RWPE2 (cell line): Measurements from ENCODE around the gene LRBA.
"Not testable (repeated sequence)": the region's sequence is repeated elsewhere in the genome, so short reads cannot be mapped to it uniquely, and the experiment has no call there.

Experiments used
- ATAC-seq: fragments of 200-7000 bp; cut with Tn5 transposase; 3 replicates; pipeline ENCODE4 v1.9.1; 2021; ENCODE audit warnings: low read depth
- DNase-seq: peaks from one replicate; pipeline ENCODE4 v3.0.0-alpha.2; 2020; ENCODE audit warnings: low spot score
- H3K27ac ChIP-seq: fragments of 450-650 bp; 2 replicates; pipeline ENCODE4 v1.5.1; 2017; ENCODE audit warnings: mild to moderate bottlenecking; ENCODE audit not compliant: poor library complexity, severe bottlenecking
- H3K27me3 ChIP-seq: fragments of 250-450 bp; sonication (Bioruptor Pico); 2 replicates; pipeline ENCODE4 v1.5.1; 2021; ENCODE audit warnings: mild to moderate bottlenecking, moderate library complexity; ENCODE audit not compliant: insufficient read depth, poor library complexity, severe bottlenecking
- H3K36me3 ChIP-seq: fragments of 250-450 bp; sonication (Bioruptor Pico); 2 replicates; pipeline ENCODE4 v1.5.1; 2020; ENCODE audit warnings: low read depth, mild to moderate bottlenecking, moderate library complexity
- H3K4me1 ChIP-seq: fragments of 250-450 bp; sonication (Bioruptor Pico); 2 replicates; pipeline ENCODE4 v1.5.1; 2021; ENCODE audit warnings: mild to moderate bottlenecking, moderate library complexity; ENCODE audit not compliant: insufficient read depth, poor library complexity, severe bottlenecking
- H3K4me3 ChIP-seq: fragments of 250-450 bp; sonication (Bioruptor Pico); 2 replicates; pipeline ENCODE4 v1.5.1; 2021; ENCODE audit warnings: mild to moderate bottlenecking, moderate library complexity; ENCODE audit not compliant: severe bottlenecking
- H3K9me3 ChIP-seq: fragments of 250-450 bp; sonication (Bioruptor Pico); 2 replicates; pipeline ENCODE4 v1.5.1; 2021; ENCODE audit warnings: mild to moderate bottlenecking, moderate library complexity; ENCODE audit not compliant: severe bottlenecking
- TF ChIP-seq, protein P1 (sequence below): fragments of 450-650 bp; IDR thresholded peaks from one replicate; pipeline ENCODE4 v1.5.1; 2017; ENCODE audit warnings: mild to moderate bottlenecking, moderate library complexity; ENCODE audit not compliant: poor library complexity, severe bottlenecking

Gene LRBA

GRCh38 chr4:151004222-151004621 lies 10.9 kb downstream of the LRBA start:
- Histone ChIP-seq H3K36me3 (peaks cover 24% of the 10 kb centered on the region), H3K4me3 (no peak overlapping the region), H3K27me3 (no peaks in the 10 kb centered on the region), H3K4me1 (peaks cover 14% of the 10 kb centered on the region), H3K27ac (peak overlapping the region; percentile 68), H3K9me3 (no peaks in the 10 kb centered on the region)
- DNase-seq = no peak
- TF ChIP-seq, protein P1, sequence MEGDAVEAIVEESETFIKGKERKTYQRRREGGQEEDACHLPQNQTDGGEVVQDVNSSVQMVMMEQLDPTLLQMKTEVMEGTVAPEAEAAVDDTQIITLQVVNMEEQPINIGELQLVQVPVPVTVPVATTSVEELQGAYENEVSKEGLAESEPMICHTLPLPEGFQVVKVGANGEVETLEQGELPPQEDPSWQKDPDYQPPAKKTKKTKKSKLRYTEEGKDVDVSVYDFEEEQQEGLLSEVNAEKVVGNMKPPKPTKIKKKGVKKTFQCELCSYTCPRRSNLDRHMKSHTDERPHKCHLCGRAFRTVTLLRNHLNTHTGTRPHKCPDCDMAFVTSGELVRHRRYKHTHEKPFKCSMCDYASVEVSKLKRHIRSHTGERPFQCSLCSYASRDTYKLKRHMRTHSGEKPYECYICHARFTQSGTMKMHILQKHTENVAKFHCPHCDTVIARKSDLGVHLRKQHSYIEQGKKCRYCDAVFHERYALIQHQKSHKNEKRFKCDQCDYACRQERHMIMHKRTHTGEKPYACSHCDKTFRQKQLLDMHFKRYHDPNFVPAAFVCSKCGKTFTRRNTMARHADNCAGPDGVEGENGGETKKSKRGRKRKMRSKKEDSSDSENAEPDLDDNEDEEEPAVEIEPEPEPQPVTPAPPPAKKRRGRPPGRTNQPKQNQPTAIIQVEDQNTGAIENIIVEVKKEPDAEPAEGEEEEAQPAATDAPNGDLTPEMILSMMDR = no peak
- peak; percentile 99 for ATAC-seq

DNA sequence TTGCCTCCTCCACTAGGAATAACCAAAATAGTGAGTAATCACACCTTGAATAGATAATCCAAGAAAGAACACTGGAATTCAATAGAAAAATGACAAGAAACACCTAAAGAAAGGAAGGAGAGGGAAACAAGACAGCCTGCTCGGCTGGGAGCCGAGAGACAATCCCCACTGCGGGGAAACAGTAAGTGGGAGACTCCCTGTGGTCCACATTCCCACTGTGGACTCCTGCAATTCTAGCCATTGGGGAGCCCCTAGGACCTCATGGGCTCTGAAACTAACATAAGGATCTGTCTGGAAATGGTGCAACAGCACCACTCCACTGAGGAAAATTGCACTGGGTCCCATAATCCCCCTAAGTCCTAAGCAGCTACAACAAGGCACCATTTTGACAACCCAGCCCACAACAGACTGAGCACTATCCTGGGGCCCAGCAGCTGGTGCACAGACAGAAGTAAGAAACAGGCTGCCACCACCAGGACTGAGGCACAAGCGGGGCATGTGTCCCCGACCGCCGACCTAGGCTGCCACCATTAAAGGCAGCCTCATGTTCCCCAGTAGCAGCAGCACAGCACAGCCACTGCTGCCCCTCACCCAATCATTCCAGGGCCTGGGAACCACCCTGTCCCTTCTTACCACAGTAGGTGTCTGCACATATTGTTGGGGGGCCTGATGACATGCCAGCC lies 14.2 kb downstream of the LRBA start:
- TF ChIP-seq, protein P1 = no peak
- H3K9me3 ChIP-seq = no peaks in the 10 kb centered on the region
- H3K27ac ChIP-seq = no peak overlapping the region
- ATAC-seq = no peak
- peaks cover 12% of the 10 kb centered on the region for H3K36me3 ChIP-seq
- H3K4me1 ChIP-seq = peaks cover 14% of the 10 kb centered on the region
- H3K4me3 ChIP-seq = no peak overlapping the region
- no peak for DNase-seq
- no peaks in the 10 kb centered on the region for H3K27me3 ChIP-seq

DNA sequence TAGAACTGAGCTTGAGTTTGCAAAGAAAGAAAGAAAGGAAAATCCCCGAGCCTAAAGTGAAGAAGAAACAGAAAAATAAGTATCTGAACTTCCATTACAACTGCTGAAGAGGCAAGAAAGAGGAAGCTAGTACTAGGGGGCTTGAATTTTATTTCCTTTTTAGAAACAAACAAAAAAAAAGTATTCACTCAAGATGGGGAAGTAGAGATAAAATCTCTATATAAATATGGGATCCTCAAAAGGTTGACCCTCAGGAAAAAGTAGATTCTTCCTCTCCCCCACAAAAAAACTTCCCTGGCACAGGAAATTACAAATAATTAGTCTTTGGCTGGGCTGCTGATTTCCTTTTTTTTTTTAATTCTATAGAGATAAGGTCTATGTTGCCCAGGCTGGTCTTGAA lies 16.0 kb downstream of the LRBA start:
- Histone ChIP-seq H3K27ac (no peak overlapping the region), H3K36me3 (peaks cover 4% of the 10 kb centered on the region; the same call in 1 of the 2 replicates)
- no peak for DNase-seq

GRCh38 chr4:150997141-150997540 lies 17.9 kb downstream of the LRBA start:
- no peak overlapping the region for H3K27ac ChIP-seq
- no peaks in the 10 kb centered on the region for H3K9me3 ChIP-seq
- DNase-seq (no peak), ATAC-seq (no peak)
- no peaks in the 10 kb centered on the region for H3K27me3 ChIP-seq
- TF ChIP-seq, protein P1 = no peak
- no peaks in the 10 kb centered on the region; the same call in 1 of the 2 replicates for H3K36me3 ChIP-seq
- H3K4me1 ChIP-seq = no peaks in the 10 kb centered on the region
- no peak overlapping the region for H3K4me3 ChIP-seq

More for the DNA sequence above, 16.0 kb downstream of the LRBA start:
- Histone ChIP-seq H3K4me3 (no peak overlapping the region), H3K4me1 (peaks cover 3% of the 10 kb centered on the region), H3K9me3 (no peaks in the 10 kb centered on the region), H3K27me3 (no peaks in the 10 kb centered on the region)
- no peak for ATAC-seq
- TF ChIP-seq, protein P1 = no peak

DNA sequence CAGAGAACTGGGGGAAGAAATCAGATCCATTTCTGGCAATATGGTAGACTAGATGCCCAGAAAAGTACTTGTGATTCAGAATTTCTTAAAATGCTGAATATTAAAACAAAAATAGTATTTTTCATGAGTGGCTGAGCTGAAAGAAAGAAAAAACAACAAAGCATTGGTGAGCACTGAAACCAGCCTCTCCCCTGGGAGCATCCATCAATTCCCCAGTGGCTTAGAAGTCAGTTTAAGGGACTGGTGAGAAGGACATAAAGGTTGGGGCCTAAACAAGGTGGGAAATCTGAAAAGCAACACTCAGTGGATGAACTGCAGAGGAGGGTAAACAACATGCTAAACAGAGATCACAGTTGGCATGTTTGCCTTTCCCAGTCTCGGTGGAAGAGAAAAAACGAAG lies 20.4 kb downstream of the LRBA start:
- Histone ChIP-seq H3K27ac (no peak overlapping the region), H3K4me1 (no peaks in the 10 kb centered on the region), H3K36me3 (no peaks in the 10 kb centered on the region), H3K27me3 (no peaks in the 10 kb centered on the region), H3K4me3 (no peak overlapping the region), H3K9me3 (no peaks in the 10 kb centered on the region)
- DNase-seq = no peak
- no peak for ATAC-seq
- TF ChIP-seq, protein P1 = no peak

DNA sequence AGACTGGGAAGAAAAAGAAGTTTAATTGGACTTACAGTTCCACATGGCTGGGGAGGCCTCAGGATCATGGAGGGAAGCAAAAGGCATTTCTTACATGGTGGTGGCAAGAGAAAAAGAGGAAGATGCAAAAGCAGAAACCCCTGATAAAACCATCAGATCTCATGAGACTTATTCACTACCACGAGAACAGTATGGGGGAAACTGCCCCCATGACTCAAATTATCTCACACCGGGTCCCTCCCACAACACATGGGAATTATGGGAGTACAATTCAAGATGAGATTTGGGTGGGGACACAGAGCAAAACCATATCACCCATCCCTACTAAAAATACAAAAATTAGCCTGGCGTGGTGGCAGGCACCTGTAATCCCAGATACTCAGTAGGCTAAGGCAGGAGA lies 21.5 kb downstream of the LRBA start:
- DNase-seq, H3K4me3 ChIP-seq, H3K27ac ChIP-seq, H3K4me1 ChIP-seq, H3K9me3 ChIP-seq, H3K27me3 ChIP-seq, ATAC-seq, H3K36me3 ChIP-seq: not testable (repeated sequence)
